Umbilical cord (tissue), 2 donors: ENCODE measurements around the gene GJA5. TPM values are rescaled to one million over a fixed set of nuclear protein-coding genes. Genes with fewer than 3 reads are reported as not detected.

ENCODE experiments used
- DNase-seq: peaks from one replicate; pipeline ENCODE4 v3.0.0-alpha.2; 2015; ENCODE audit warnings: low spot score
- total RNA-seq: library from RNA; depleted of rRNA; stranded (reverse); fragments of >200 nt; gene quantifications from one replicate; pipeline ENCODE4 v1.2.3, GENCODE V29; 2014; ENCODE audit warnings: low replicate concordance; ENCODE audit not compliant: insufficient read depth

Gene GJA5
- total RNA-seq: 32.5 TPM

DNA sequence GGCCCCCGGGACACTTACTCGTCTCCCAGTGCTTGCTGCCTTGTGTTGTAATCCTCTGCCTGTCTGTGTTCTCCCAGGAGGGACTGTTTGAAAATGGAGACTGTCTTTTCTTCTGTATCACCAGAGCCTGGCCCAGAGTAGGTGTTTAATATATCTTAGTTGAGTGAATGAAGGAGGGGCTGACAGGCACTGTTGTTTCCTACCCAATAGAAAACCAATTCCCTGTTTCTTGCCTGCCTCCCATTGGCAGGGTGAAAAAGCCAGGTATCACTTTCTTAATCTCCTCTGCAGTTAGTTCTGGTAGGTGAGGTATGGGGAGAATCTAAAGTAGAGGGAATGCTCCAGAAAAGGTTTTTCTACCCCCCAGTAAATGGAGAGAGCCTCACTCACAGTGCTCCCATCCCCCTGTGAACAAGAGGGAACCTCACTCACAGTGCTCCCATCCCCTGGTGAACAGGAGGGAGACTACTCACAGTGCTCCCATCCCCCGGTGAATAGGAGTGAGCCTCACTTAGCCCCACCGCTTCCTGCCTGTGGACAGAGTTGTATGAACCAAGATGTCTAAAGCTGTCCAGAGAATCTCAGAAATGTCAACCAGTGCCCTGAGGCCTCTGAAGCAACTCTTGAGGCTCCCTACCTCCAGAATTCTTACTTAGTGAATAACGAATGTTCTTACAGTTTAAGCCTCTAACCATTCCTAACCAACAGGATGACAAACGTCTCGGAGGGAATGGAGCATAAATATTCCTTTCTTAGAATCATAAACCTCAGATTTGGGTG is at the start of gene GJA5:
Gene GJA5, minus strand, starts transcription at position 122 of the 780 bp plus-strand sequence. CDS start 1,364 bp downstream, outside the sequence.
- no peak for DNase-seq

DNA sequence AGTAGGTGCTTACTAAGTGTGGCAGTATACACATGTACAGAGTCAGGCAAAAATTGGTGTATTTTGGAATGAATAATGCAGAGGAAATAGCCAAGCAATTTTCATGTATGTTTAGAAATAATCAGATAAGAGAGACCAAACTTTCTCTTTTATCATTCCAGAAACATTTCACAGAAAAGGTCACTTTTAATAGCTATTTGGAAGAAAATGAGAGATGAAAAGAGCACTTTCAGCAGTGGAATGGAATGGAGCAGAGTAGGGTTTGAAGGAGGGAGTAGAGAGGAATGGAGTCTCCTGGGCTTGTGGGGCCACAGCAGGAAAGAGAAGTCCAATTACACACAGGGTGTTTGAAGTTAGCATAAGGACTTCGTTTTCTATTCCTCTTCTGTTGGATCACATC is 48.8 kb upstream of the GJA5 start:
- no peak for DNase-seq

DNA sequence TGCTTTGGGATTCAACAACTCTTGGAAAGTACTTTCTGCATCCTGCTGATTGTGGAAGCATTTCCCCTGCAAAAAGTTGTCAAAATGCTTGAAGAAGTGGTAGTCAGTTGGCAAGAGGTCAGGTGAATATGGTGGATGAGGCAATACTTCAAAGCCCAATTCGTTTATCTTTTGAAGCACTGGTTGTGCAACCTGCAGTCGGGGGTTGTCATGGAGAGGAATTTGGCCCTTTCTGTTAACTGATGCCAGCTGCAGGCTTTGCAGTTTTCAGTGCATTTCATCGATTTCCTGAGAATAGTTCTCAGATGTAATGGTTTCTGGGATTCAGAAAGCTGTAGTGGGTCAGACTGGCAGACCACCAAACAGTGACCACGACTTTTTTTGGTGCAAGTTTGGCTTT is 47.6 kb upstream of the GJA5 start:
- peak; percentile 25 for DNase-seq

DNA sequence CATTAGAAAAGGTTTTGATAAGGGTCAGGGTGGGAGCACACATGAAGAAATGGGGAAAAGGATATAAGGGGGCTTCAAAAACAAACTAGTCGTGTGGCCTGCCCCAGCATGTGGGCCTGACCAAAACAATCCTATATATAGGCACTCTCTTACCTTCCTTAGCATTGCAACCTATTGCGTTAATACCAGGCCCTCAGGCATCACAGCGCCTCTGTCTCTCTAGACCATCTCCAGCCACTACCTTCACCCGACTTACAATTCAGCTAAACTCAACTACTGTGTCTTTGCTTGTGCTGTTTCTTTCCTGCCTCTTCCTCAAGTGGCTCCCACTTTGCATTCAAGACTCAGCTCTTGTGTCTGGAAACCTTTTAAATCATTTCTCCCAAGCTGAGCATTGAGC is 47.0 kb upstream of the GJA5 start:
- DNase-seq: no peak

DNA sequence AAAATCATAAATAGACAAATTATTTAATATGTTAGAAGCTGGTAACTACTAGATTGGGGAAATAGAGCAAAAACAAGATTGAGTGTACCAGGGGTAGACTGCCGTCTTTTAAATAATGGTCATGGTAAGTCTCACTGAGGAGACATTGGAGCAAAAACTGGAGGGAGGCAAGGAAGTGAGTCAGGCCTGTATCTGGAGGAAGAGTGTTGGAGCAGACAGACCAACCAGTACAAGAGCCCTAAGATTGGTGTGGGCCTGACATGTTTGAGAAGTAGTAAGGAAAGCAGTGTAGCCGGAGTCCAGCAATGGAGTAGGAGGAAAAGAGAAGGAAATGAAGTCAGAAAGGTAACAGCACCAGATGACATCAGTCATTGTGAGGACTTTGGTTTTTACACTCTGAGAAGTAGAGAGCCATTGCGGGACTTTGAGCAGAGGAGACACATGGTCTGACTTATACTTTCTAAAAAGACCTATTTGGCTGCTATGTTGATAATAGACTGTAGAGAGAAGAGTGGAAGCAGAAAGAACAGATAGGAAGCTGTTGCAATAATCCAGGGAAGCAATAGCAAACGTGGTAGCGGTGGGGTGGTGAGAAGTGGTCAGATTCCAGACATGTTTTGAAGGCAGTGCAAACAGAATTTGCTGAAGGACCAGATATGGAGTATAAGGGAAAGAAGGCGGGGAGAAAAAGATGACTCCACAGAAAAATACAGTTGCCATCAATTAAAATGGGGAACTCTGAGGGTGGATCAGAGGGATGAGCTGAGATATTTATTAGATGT is 44.7 kb upstream of the GJA5 start:
- DNase-seq: no peak

DNA sequence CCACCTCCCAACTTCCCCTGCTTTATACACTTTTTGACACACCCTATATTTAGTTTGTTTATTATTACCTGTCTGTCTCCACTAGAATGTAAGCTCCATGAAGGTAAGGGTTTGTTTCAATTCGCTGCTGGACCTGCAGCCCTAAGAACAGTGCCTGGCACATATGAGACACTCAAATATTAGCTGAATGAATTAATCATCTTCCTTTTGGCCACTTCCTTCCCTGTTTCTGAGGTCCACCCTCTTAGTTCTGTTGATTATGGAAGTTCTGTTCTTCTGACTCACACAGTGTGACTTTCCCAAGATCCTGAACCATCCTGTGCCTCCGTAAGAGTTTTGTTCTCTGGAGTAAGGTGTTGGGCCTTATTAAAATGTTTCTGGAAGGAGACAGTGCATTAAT is 40.4 kb upstream of the GJA5 start:
- no peak for DNase-seq

DNA sequence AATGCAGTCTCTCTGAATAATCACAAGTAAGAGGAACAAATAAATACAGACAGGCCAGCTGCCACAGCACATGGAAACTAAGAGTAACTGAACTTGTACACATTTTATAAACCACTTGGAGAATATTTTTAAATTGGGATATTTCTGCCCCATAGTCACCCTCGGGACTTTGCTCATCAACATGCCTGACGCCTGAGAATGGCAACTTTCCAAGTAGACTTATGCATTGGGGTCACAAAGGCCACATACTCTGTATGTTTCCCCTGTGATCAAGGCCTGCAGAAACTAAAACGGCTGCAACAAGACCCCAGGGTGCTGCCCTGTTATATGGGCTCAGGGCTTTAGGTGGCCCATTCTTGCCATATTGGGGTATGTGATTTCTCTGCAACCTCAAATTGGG is 38.3 kb upstream of the GJA5 start:
- no peak for DNase-seq

DNA sequence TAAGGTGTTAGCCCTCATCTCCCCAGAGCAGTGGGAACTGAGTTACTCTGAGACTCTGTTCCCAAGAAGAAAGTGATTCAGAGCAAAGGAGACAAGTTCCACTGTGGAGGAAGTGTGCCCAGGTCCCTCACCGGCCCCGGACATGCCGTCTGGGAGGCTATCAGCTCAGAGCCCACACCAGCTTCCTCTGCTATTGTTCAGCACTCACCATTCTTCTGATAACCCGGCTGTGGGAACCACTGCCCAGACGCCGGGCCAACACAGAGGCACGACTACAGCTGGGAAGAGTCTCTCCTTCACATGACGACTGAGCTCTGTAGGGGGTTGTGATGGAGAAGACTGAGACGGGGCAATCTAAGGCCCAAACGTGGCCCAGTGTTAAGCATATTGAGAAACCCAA is 34.2 kb upstream of the GJA5 start:
- no peak for DNase-seq

DNA sequence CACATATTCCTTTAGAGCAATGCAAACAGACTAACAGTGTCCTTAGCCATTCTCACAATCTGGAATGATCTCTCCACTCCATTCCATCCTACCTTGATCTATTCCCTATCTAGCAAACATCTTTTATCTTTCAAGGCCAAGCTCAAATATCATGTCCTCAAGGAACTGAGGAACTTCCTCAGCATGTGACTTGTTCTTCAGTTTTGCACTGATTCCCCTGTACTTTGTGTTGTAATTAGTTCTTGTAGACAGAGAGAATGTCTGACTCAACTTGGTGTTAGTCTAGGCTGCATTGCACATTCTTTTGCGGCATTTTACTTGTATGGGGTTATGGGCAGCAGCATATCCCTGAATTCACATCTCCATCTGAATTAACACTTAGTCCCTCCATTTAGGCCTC is 31.5 kb upstream of the GJA5 start:
- no peak for DNase-seq

DNA sequence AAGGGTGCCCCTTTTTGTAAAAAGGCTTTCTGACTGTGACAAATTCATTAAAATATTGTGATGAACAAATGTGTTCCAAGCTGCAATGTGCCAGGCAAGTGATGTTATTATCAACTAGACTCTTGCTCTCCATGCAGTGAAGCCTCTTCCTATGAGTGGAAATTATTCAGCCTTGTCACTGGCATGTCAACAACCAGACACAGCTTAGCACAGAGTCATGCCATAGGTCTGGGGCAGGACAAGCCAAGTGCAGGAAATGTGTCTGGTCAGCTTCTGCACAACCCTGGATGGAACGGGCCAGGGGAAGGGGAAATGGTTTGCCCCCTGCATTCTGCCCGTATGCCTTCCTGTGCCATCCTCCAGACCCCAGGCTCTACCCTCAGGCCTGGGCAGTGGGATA is 27.4 kb upstream of the GJA5 start:
- DNase-seq: no peak

DNA sequence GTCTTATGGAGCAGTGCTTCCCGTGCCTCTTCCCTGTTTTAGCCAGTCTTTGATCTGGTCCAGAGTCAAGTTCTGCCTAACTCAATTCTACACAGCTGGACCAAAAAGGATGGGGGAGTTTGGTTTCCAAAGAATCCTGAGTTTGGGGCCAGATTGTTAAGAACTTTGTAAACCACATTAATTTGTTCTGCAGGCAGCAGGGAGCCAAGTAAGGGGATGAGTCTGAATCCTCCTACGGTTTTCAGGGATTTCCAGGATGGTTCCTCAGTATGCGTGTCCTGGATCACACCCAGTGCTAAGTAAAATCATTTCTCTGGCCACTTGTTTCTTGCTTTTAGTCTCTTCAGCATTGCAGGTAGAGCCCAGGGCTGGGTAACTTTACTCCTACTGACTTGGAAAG is 26.1 kb upstream of the GJA5 start:
- DNase-seq: no peak

DNA sequence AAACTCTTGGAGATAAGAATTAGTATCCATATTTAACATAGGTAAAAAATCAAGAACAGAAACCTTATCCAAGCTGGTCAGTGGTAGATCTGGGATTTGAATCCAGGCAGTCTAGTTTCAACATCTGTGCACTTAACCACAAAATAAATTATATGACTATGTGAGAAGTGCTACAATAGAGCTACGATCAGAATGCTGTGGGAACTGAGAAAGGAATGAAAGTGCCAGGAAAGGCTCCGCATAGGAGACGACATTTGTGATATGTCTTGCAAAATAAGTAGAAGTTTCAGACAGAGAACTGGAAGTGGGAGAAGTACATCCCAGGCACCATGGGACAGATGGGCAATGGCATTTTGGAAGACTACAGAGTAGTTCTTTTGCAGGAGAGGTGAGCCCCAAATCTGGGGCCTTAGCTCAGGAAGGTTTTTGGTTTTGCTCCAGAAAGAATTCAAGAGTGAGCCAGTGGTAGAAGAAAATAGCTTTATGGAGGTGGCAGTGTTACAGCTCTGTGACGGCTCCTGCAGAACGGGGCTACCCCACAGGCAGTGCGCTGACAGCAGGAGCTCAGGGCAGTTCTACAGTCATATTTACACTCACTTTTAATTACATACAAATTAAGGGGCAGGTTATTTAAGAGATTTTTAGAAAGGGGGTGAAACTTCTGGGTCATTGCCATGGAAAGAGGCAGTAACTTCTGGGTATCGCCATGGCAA is 25.5 kb upstream of the GJA5 start:
- DNase-seq: no peak

DNA sequence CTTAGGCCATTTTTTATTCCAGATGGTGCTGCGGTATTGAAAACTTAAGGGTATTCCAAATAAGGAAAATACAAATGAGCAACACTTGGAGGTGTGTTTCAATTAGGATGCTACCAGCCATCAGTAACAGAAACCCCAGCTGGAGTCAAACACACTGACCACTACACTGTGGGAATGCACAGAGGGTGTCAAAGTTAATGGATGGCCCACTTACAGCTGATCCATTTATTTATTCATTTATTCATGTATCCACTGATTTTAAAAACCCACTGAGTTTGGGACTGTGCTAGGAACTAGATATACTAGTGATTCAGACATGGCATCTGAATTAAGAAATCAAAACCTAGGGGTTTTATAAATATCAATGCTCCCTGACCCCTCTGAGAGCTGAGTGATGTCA is 24.5 kb upstream of the GJA5 start:
- DNase-seq: no peak

DNA sequence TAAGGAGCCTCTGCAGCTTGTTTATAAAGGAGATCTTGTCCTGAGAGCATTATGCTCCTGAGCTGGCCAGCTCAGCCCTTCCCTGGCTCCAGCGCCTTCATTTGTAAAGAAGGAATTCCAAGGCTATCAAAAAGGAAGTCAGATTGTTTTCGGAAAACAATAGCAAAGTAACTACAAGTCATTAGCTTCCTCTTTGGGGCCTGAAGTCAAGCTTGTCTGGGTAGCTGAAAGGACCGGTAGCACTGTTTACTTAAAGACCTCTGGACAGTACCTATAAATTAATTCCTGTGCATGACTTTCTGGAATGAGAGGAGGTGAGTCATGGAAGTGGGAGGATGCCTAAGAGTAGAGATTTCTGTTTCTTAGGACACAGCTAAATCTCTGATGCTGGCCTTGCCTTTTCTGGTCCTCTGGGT is 20.7 kb upstream of the GJA5 start:
- no peak for DNase-seq

DNA sequence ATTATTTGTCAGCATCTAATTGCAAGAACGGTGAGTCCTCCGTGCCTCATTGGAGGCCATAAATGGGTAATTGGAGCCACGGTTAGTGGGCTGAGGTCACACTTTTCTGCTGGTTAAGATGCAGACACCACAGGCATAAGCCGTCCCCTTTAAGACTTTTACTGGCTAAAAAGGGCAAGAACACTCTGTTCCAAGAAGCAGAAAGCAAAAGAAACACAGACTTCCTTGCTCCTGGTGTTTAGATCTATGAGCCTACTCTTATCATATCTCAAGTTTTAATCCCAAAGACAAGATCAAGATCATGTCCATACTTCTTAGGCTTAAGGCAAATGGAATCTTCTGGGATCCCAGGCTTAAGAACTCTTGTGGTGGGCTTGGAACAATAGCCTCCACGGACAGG is 17.3 kb upstream of the GJA5 start:
- DNase-seq: peak; percentile 61

DNA sequence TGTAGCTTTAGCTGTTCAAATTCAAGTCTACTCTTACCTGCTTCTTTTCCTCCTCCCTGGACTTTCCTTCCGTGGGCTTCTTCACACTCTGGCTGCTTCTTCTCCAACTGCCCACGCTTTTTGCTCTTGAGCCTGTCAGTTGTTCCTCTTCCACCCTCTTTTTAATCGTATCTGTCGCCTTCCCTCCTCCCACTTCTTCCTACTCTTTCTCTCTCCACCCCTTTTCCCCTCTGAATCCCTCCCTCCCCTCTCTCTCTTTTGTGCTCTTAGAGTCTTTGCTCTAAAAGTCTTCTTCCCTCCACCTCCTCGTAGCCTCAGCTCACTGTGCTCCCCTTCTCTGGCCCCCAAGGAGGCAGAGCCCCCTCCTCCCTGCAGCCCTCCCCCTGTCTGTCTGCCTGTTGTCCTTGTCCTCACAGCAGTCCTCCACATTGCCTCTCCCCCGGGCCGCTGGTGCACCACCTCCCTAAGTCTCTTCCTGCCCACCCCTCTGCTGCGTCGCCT is 12.9 kb upstream of the GJA5 start:
- peak; percentile 53 for DNase-seq

DNA sequence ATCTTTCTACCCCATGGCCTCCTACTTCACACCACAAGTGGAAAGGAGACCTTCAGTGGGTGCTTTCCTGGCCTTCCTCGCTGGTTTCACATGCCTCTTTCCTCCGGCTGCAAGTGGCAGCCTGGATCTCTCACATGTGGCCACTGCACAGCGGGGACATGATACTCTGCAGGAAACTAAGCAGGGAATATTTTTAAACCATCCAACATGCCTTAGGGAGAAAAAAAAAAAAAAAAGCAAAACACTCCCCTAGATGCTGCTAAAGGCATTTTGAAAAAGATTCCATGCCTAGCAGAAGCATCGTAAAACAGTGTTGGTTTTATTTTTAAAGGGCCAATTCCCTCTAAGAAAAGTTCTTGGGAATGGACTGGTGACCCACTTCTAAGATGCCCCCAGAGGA is 12.2 kb upstream of the GJA5 start:
- peak; percentile 65 for DNase-seq

DNA sequence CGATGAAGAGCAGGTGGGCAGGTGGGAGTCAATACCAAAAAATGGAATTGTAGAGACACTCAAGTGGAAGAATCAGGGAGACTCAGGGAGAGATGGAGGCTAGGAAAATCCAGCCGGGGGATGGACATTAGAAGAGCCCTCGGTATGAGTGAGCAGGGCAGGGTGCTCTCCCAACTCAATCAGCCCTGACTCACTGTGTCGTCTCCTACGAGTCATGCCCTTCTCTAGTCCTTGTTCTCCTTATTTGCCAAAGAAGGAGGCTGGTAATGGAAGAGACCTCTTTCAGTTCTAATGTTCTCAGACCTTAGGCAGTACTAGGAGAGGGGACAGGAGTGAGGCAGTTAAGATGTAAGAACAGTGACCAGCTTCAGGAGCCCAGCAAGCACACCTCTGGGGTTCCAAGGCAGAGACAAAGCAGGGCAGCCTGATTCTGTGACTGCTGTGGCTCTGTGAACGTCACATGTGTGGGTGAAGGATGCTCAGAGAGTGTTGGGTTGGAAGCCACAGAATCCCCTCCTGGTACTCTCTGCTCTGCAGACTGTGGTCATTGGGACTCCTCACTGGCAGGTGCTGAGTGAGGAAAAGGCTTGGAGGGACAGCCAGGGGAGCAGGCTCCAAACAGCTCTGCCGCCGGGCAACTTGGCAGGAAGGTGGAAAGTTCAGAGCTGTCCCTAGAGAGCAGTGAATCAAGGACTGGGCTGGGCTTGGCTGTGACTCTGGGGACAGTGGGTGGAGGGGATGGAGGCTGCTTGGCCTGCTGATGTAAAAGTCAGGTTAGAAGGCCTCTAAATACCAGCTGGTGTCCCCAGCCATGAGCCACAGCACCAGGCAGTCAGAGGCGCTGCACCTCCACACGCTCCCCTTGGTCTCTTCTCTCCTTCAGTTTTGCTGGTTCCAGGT is 11.1 kb upstream of the GJA5 start:
- DNase-seq: peak; percentile 36

DNA sequence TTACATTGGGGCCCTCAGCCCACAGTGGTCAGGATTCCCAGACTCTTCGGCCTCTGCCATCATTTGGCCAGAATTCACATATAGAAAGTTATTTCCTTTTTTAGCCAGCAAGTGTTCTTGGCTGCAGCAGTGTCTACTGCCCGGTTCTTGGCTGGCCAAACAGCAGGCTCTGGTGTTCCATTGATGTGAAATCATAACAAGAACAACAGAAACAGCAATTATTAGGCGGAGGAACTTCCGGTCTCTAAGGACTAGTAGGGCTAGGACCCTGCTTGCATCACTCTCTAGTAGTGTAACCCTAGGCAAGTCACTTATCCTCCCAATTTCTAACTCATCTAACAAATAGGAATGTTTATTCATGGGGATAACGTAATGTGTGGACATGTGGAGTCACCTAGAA is 8.7 kb upstream of the GJA5 start:
- peak; percentile 40 for DNase-seq

DNA sequence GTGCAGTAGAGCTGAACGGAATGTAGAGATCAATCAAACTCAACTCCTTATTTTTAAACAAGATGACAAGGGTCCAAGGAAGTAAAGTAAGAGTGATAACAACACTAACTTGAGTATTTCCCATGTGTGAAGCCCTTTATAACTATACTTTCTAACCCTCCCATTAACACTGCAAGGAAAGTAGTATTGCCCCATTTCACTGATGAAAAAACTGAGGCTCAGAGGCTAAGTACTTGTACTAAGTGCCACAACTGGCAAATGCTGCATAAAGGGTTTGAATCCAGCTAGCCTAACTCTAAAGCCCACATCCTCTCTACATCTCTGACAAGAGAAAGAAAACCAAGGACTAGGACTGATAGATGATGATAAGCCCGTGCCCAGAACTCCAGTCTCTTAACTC is 8.2 kb upstream of the GJA5 start:
- no peak for DNase-seq

DNA sequence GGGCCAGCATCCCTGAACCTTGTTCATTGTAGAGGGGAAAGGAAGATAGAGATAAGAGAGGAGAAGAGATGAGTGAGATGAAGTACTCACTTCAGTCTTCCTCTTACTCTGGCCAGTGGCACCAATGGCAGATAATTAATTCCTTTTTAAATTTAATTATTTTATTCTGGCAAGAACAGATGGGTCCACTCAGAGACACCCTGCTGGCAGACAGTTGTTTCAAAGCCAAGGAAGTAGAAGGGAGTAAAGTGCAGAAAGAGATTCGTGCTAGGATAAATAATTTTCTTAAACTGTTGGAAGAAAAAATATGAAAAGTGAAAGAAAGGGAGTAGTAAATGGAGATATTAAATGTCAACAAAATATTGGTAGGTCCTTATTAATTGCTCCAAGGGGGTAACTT is 7.7 kb upstream of the GJA5 start:
- DNase-seq: no peak
